Esophagus (tissue), 2 donors: Measurements from ENCODE around the gene RNU1-4. TPM values are rescaled to one million over a fixed set of nuclear protein-coding genes. Genes with fewer than 3 reads are reported as not detected.

Experiments used
- polyA plus RNA-seq, 2 donors: library from polyadenylated mRNA; stranded (reverse); fragments of 200-250 nt; gene quantifications; one replicate each; pipeline ENCODE4 v1.2.3, GENCODE V29; 2013
- donor health status: healthy with polysubstance abuse.
- donor health status: Bipolar disorder and iron deficiency.

The RNU1-4 gene
- polyA plus RNA-seq, 2 donors = not detected

Other genes with a start within 250 kb of the RNU1-4 start
- not detected for gene RNU1-1, start 226.2 kb upstream of the RNU1-4 start, polyA plus RNA-seq
- gene NBPF1, start 127.0 kb upstream of the RNU1-4 start, polyA plus RNA-seq = 1 to 10 TPM; 3.5 to 5.4 TPM
- gene RNU1-3, start 73.6 kb upstream of the RNU1-4 start, polyA plus RNA-seq = not detected
- not detected for gene RNU1-2, start 155.5 kb downstream of the RNU1-4 start, polyA plus RNA-seq
- 10 to 100 TPM; 15.5 to 64.1 TPM for gene CROCC, start 181.4 kb downstream of the RNU1-4 start, polyA plus RNA-seq
- gene MFAP2, start 240.1 kb downstream of the RNU1-4 start, polyA plus RNA-seq = 1 to 10 TPM; 1.5 to 1.9 TPM